A549 (cell line): Measurements from ENCODE around the gene MAN1A2. TPM values are rescaled to one million over a fixed set of nuclear protein-coding genes. Genes with fewer than 3 reads are reported as not detected.

Source experiments
- ATAC-seq, 2 experiments: fragments of 200-7000 bp in 1 of 2; fragments of >200 bp in 1 of 2; cut with Nextera tagmentation in 1 of 2; cut with Tn5 transposase in 1 of 2; 3 replicates each; pipeline versions ENCODE4 v1.8.0 to v1.9.1; 2018 to 2020; ENCODE audit warnings: mild to moderate bottlenecking in 1 of 2, moderate library complexity in 1 of 2
- CTCF ChIA-PET: fragments of 300-600 bp; sonication (Branson Sonifier 250); formaldehyde crosslinking; extraction: SDS; loops from one replicate; lab custom pipeline; 2021; ENCODE audit warnings: antibody characterized with exemption, inconsistent platforms; lab: Yijun Ruan, JAX
- POLR2A ChIA-PET: fragments of 350-600 bp; formaldehyde crosslinking; extraction: SDS; loops from one replicate; lab custom pipeline; 2021; ENCODE audit warnings: antibody characterized with exemption, inconsistent platforms; lab: Yijun Ruan, JAX
- DNase-seq, 2 experiments: peaks; one replicate each; pipeline versions ENCODE4 v3.0.0 to v3.0.0-alpha.2; 2011 to 2016; ENCODE audit warnings: low read depth in 1 of 2, low spot score in 1 of 2
- FAIRE-seq: peaks from 2 replicates; lab custom pipeline; 2011; peaks lifted over from hg19 to GRCh38; lab: Jason Lieb, UNC
- H3K27ac ChIP-seq, 2 experiments: fragments of >200 bp; sonication (Bioruptor Twin); formaldehyde crosslinking; 3 replicates each; pipeline ENCODE4 v1.5.1; 2016 to 2017
- H3K4me1 ChIP-seq: fragments of >200 bp; sonication (Bioruptor Twin); formaldehyde crosslinking; 3 replicates; pipeline ENCODE4 v1.6.1; 2016
- H3K4me2 ChIP-seq: fragments of >200 bp; sonication (Bioruptor Twin); formaldehyde crosslinking; 3 replicates; pipeline ENCODE4 v1.6.1; 2016
- H3K4me3 ChIP-seq: fragments of >200 bp; sonication (Bioruptor Twin); formaldehyde crosslinking; 3 replicates; pipeline ENCODE4 v1.5.1; 2016
- H3K9me3 ChIP-seq: fragments of >200 bp; sonication (Bioruptor Twin); formaldehyde crosslinking; 3 replicates; pipeline ENCODE4 v1.6.1; 2016
- CHD4 ChIP-seq: fragments of 200-600 bp; sonication (generic); IDR thresholded peaks from 2 replicates; pipeline ENCODE4 v1.6.1; 2016; ENCODE audit warnings: antibody characterized with exemption, mild to moderate bottlenecking, borderline replicate concordance
- FOSB ChIP-seq: fragments of 250-450 bp; sonication (Bioruptor Pico); IDR thresholded peaks from 2 replicates; pipeline ENCODE4 v1.5.0; 2020; ENCODE audit warnings: mild to moderate bottlenecking, moderate library complexity
- FOSL2 ChIP-seq, 2 experiments: fragments of 450-650 bp in 1 of 2; fragments of >200 bp in 1 of 2; sonication (Bioruptor Twin) in 1 of 2; formaldehyde crosslinking; IDR thresholded peaks; 2 replicates each; pipeline versions ENCODE4 v1.5.0 to v1.6.1; 2016 to 2020; ENCODE audit warnings: mild to moderate bottlenecking in 1 of 2, moderate library complexity in 1 of 2
- FOXS1 ChIP-seq: fragments of 250-450 bp; sonication (Bioruptor Pico); IDR thresholded peaks from 2 replicates; pipeline ENCODE4 v1.5.0; 2020; ENCODE audit warnings: mild to moderate bottlenecking, moderate library complexity
- HOXA7 ChIP-seq: fragments of 250-450 bp; sonication (Bioruptor Pico); IDR thresholded peaks from 2 replicates; pipeline ENCODE4 v1.5.0; 2020; ENCODE audit warnings: mild to moderate bottlenecking, moderate library complexity
- JUNB ChIP-seq: fragments of >200 bp; sonication (Bioruptor Twin); formaldehyde crosslinking; IDR thresholded peaks from 2 replicates; pipeline ENCODE4 v1.6.1; 2016
- KDM1A ChIP-seq: fragments of 200-600 bp; sonication (generic); IDR thresholded peaks from 2 replicates; pipeline ENCODE4 v1.6.1; 2016; ENCODE audit warnings: low read depth, mild to moderate bottlenecking
- KDM5A ChIP-seq: fragments of 200-600 bp; sonication (generic); IDR thresholded peaks from 2 replicates; pipeline ENCODE4 v1.6.1; 2016; ENCODE audit warnings: antibody characterized with exemption, mild to moderate bottlenecking
- MAFK ChIP-seq: fragments of 450-650 bp; IDR thresholded peaks from 2 replicates; pipeline ENCODE4 v1.6.1; 2014; ENCODE audit not compliant: partially characterized antibody
- NPAS2 ChIP-seq: fragments of 250-450 bp; sonication (Bioruptor Pico); IDR thresholded peaks from 2 replicates; pipeline ENCODE4 v1.8.0; 2022; ENCODE audit warnings: mild to moderate bottlenecking, moderate library complexity, borderline replicate concordance
- POLR2A ChIP-seq: IDR thresholded peaks from 2 replicates; pipeline ENCODE4 v1.6.1; 2012; ENCODE audit warnings: mild to moderate bottlenecking, low read length
- RFX5 ChIP-seq: fragments of 450-650 bp; IDR thresholded peaks from 2 replicates; pipeline ENCODE4 v1.7.1; 2014; ENCODE audit warnings: antibody characterized with exemption, mild to moderate bottlenecking, moderate library complexity
- TFCP2L1 ChIP-seq: fragments of 250-450 bp; sonication (Bioruptor Pico); IDR thresholded peaks from 2 replicates; pipeline ENCODE4 v1.5.0; 2021; ENCODE audit warnings: mild to moderate bottlenecking
- ZC3H11A ChIP-seq: fragments of 450-650 bp; IDR thresholded peaks from 2 replicates; pipeline ENCODE4 v1.6.1; 2014; ENCODE audit warnings: antibody characterized with exemption, mild to moderate bottlenecking
- ZFP36 ChIP-seq: fragments of 450-650 bp; IDR thresholded peaks from 2 replicates; pipeline ENCODE4 v1.6.1; 2014; ENCODE audit warnings: borderline replicate concordance; ENCODE audit not compliant: partially characterized antibody
- WGBS: methylation state at CpG from one replicate; pipeline ENCODE4 v1.1.6; 2017; ENCODE audit errors: missing lambda C conversion rate; 5-methylcytosine and 5-hydroxymethylcytosine counted together
- polyA plus RNA-seq, 4 experiments: library from polyadenylated mRNA; depleted of rRNA in 3 of 4; stranded (reverse); fragments of >200 nt; fragmentation: RNase III in 1 of 4; extraction: RNeasy Plus Mini Kit Qiagen cat#74134 plus additional on column Dnase treatment in 1 of 4; gene quantifications; 2 replicates in 3 of 4; 3 replicates in 1 of 4; pipeline ENCODE4 v1.2.3, GENCODE V29; 2011 to 2017
- TF ChIP-seq, protein P1 (sequence below): fragments of 450-650 bp; IDR thresholded peaks from 2 replicates; pipeline ENCODE4 v1.6.1; 2014; ENCODE audit warnings: antibody characterized with exemption
- TF ChIP-seq, protein P2 (sequence below): IDR thresholded peaks from 2 replicates; pipeline ENCODE4 v1.6.1; 2012
- TF ChIP-seq, protein P3 (sequence below): fragments of >200 bp; sonication (Bioruptor Twin); formaldehyde crosslinking; IDR thresholded peaks from 3 replicates; pipeline ENCODE4 v1.6.1; 2016
- TF ChIP-seq, protein P4 (sequence below): IDR thresholded peaks from 2 replicates; pipeline ENCODE4 v1.6.1; 2012; ENCODE audit warnings: low read depth, borderline replicate concordance

The MAN1A2 gene
- polyA plus RNA-seq, 2 of the 4 experiments (the other 2 are of a cell fraction): 10.2 to 18.7 TPM

DNA sequence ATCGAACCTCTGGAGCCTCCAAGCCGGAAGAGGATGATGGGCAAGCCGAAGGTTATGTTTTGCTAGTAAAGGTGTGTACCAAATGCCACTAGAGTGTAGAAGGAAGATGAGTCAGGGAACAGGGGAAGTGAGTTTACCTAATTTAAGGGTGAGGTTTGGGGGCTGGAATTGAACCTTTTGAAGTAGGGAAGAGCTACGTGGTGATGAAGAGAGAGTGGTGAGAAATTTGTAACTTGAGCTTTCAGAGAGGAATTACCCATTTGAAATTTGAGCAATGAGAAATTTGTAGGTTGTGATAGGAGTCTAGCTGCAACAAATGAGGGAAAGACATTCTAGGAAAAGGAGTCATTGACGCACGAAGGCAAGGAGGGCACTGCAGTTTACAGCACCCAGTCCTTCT lies 168.6 kb downstream of the MAN1A2 start:
- no peak for DNase-seq
- no peak for ATAC-seq
- H3K27ac ChIP-seq: no peak overlapping the region
- no peaks in the 10 kb centered on the region for H3K9me3 ChIP-seq
- FAIRE-seq: no peak
- H3K4me1 ChIP-seq: no peaks in the 10 kb centered on the region
- H3K4me2 ChIP-seq: no peak overlapping the region
- WGBS: 60% methylated on average over 6 of the region's 6 CpGs
- ChIA-PET CTCF (interaction anchor here (0.6 to 5.2 kb wide), 16 partner anchors 9 to 363 kb away, joined by 3 to 47 read pairs (median 8); partner anchors contain the start of gene TENT5C), POLR2A (no interaction called here)
- H3K4me3 ChIP-seq: no peak overlapping the region
- TF ChIP-seq, protein P1, sequence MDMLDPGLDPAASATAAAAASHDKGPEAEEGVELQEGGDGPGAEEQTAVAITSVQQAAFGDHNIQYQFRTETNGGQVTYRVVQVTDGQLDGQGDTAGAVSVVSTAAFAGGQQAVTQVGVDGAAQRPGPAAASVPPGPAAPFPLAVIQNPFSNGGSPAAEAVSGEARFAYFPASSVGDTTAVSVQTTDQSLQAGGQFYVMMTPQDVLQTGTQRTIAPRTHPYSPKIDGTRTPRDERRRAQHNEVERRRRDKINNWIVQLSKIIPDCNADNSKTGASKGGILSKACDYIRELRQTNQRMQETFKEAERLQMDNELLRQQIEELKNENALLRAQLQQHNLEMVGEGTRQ: no peak
- TF ChIP-seq MAFK: no peak

DNA sequence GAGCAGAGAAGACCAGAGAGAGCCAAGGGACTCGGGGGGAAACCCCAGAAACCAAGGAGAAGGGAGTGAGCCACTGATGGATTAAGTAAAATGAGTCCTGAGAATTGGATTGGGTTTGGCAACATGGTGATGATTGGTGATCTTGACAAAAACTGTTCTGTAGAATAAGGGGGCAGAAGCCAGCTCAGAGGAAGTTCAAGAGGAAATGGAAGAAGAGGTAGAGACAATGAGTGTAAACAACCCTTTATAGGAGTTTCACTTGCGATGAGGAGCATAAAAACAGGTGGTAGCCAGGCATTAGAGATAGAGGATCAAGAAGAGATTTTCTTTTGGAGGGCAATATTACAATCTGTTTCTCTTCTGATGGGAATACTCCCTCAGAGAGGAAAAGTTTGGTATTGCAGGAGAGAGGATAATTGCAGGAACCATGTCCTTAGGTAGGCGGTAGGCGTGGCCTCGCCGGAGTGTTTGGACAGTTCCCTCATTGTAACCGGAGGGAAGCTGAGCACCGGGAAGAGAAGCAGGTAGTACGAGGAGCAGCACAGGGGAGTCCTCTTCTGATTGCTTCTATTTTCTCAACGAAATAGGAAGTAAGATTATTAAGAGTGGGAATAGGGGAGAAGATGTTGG lies 170.2 kb downstream of the MAN1A2 start:
- H3K4me2 ChIP-seq: no peak overlapping the region
- FAIRE-seq: no peak
- no peaks in the 10 kb centered on the region for H3K4me1 ChIP-seq
- ChIA-PET POLR2A (no interaction called here), CTCF (no interaction called here)
- H3K27ac ChIP-seq: no peak overlapping the region
- TF ChIP-seq JUNB (no peak), CHD4 (no peak), FOSB (CRISPR knock-in tag) (no peak), FOXS1 (no peak), TFCP2L1 (no peak), HOXA7 (CRISPR knock-in tag) (no peak)
- TF ChIP-seq, protein P2, sequence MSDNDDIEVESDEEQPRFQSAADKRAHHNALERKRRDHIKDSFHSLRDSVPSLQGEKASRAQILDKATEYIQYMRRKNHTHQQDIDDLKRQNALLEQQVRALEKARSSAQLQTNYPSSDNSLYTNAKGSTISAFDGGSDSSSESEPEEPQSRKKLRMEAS: no peak
- TF ChIP-seq, protein P3, sequence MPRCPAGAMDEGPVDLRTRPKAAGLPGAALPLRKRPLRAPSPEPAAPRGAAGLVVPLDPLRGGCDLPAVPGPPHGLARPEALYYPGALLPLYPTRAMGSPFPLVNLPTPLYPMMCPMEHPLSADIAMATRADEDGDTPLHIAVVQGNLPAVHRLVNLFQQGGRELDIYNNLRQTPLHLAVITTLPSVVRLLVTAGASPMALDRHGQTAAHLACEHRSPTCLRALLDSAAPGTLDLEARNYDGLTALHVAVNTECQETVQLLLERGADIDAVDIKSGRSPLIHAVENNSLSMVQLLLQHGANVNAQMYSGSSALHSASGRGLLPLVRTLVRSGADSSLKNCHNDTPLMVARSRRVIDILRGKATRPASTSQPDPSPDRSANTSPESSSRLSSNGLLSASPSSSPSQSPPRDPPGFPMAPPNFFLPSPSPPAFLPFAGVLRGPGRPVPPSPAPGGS: no peak
- TF ChIP-seq, all 56 proteins: peak for 0
- Histone ChIP-seq H3K9me3 (no peaks in the 10 kb centered on the region), H3K4me3 (no peak overlapping the region)
- DNase-seq (peak in 1 of 2 experiments; percentile 1), ATAC-seq (peak in 1 of 2 experiments; percentile 65; a peak in 3 of 6 replicates)
- 45% methylated on average over 10 of the region's 10 CpGs for WGBS

DNA sequence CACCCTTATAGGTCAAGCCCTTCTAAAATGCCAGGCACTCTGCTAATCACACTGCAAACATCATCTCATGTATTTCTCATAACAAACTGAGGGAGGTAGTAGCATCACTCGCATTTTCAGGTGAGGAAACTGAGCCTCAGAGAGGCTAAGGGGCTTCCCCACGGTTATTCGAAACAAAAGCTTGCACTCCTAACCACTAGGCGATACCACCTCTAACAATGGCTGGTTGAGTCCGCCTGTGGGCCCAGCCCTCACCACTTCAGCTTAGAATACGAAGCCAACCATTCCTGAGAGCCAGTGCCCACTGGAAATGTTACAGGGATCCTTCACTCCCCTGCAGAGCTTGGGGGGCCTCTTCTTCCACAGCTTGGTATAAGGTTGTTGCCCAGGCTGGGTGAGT lies 173.3 kb downstream of the MAN1A2 start:
- POLR2A ChIA-PET: no interaction called here
- Histone ChIP-seq H3K4me1 (no peaks in the 10 kb centered on the region), H3K4me2 (no peak overlapping the region), H3K27ac (no peak overlapping the region), H3K9me3 (no peaks in the 10 kb centered on the region), H3K4me3 (no peak overlapping the region)
- TF ChIP-seq NPAS2 (CRISPR knock-in tag) (no peak), ZC3H11A (no peak), ZFP36 (no peak), POLR2A (no peak), FOSL2 (IDR thresholded peaks at IDR 0.05) (no peak), FOSL2 (CRISPR knock-in tag; IDR thresholded peaks at IDR 0.05) (no peak), KDM5A (no peak), TFCP2L1 (no peak), RFX5 (no peak), KDM1A (no peak)
- TF ChIP-seq, protein P4, sequence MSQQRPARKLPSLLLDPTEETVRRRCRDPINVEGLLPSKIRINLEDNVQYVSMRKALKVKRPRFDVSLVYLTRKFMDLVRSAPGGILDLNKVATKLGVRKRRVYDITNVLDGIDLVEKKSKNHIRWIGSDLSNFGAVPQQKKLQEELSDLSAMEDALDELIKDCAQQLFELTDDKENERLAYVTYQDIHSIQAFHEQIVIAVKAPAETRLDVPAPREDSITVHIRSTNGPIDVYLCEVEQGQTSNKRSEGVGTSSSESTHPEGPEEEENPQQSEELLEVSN: no peak
- CTCF ChIA-PET: interaction anchor here (1.6 kb wide), 1 partner anchor 214 kb away, joined by 4 read pairs; no protein-coding TSS in a partner anchor
- ATAC-seq: no peak
- DNase-seq: no peak
- WGBS: 79% methylated on average over 6 of the region's 6 CpGs
- no peak for FAIRE-seq
